HUES6 (cell line): ENCODE measurements around the gene SLC6A12.

Source experiments
- H3K27ac ChIP-seq: 2 replicates; pipeline ENCODE4 v1.7.0; 2013; ENCODE audit warnings: low read depth, mild to moderate bottlenecking, low read length, inconsistent platforms
- H3K27me3 ChIP-seq: 2 replicates; pipeline ENCODE4 v1.6.1; 2013; ENCODE audit warnings: low read length; ENCODE audit not compliant: control insufficient read depth, insufficient read depth
- H3K36me3 ChIP-seq: 2 replicates; pipeline ENCODE4 v1.6.1; 2013; ENCODE audit warnings: low read length; ENCODE audit not compliant: control insufficient read depth, insufficient read depth
- H3K4me1 ChIP-seq: 2 replicates; pipeline ENCODE4 v1.6.1; 2013; ENCODE audit warnings: low read length; ENCODE audit not compliant: control insufficient read depth, insufficient read depth
- H3K4me3 ChIP-seq: 2 replicates; pipeline ENCODE4 v1.5.1; 2013; ENCODE audit warnings: low read depth, low read length
- H3K9ac ChIP-seq: one replicate; pipeline ENCODE4 v1.6.1; 2013; ENCODE audit warnings: mild to moderate bottlenecking, low read length
- H3K9me3 ChIP-seq: 2 replicates; pipeline ENCODE4 v1.6.1; 2013; ENCODE audit warnings: low read depth, low read length; ENCODE audit not compliant: control insufficient read depth, insufficient read depth

The SLC6A12 gene

GRCh38 chr12:206746-207440 is 7.1 kb downstream of the SLC6A12 start:
- H3K4me3 ChIP-seq: no peak overlapping the region
- peaks cover 100% of the 10 kb centered on the region for H3K27me3 ChIP-seq
- H3K27ac ChIP-seq: no peak overlapping the region
- no peak overlapping the region for H3K9ac ChIP-seq
- H3K9me3 ChIP-seq: no peaks in the 10 kb centered on the region
- H3K4me1 ChIP-seq: peaks cover 13% of the 10 kb centered on the region
- no peaks in the 10 kb centered on the region for H3K36me3 ChIP-seq

GRCh38 chr12:205026-205425 is 8.9 kb downstream of the SLC6A12 start:
- Histone ChIP-seq H3K4me1 (peaks cover 11% of the 10 kb centered on the region), H3K4me3 (no peak overlapping the region), H3K9ac (no peak overlapping the region), H3K27me3 (peaks cover 98% of the 10 kb centered on the region), H3K27ac (no peak overlapping the region), H3K9me3 (no peaks in the 10 kb centered on the region), H3K36me3 (no peaks in the 10 kb centered on the region)

GRCh38 chr12:204261-204678 is 9.7 kb downstream of the SLC6A12 start:
- H3K9ac ChIP-seq: no peak overlapping the region
- H3K4me1 ChIP-seq: peaks cover 16% of the 10 kb centered on the region
- H3K36me3 ChIP-seq: no peaks in the 10 kb centered on the region
- no peaks in the 10 kb centered on the region for H3K9me3 ChIP-seq
- H3K4me3 ChIP-seq: peak overlapping the region; percentile 71
- peaks cover 97% of the 10 kb centered on the region for H3K27me3 ChIP-seq
- H3K27ac ChIP-seq: no peak overlapping the region

- no peaks in the 10 kb centered on the region for H3K9me3 ChIP-seq
- peak overlapping the region; percentile 71 for H3K4me3 ChIP-seq
- no peaks in the 10 kb centered on the region for H3K36me3 ChIP-seq
- peak overlapping the region; percentile 12 for H3K9ac ChIP-seq
- peaks cover 97% of the 10 kb centered on the region for H3K27me3 ChIP-seq
- H3K4me1 ChIP-seq: peaks cover 18% of the 10 kb centered on the region
- H3K27ac ChIP-seq: no peak overlapping the region
Observed at GRCh38 chr12:203462-204260, 10.3 kb downstream of the SLC6A12 start.

GRCh38 chr12:203074-203461 is 10.9 kb downstream of the SLC6A12 start:
- Histone ChIP-seq H3K27ac (no peak overlapping the region), H3K4me3 (peak overlapping the region; percentile 71), H3K9me3 (no peaks in the 10 kb centered on the region), H3K27me3 (peaks cover 93% of the 10 kb centered on the region), H3K36me3 (no peaks in the 10 kb centered on the region), H3K4me1 (peaks cover 18% of the 10 kb centered on the region), H3K9ac (no peak overlapping the region)

GRCh38 chr12:202081-202731 is 11.8 kb downstream of the SLC6A12 start:
- Histone ChIP-seq H3K36me3 (no peaks in the 10 kb centered on the region), H3K4me3 (0 out of 2 replicates have a peak overlapping the region, but pooled peaks have one; percentile 2), H3K27me3 (peaks cover 84% of the 10 kb centered on the region), H3K27ac (no peak overlapping the region), H3K4me1 (peaks cover 18% of the 10 kb centered on the region), H3K9ac (no peak overlapping the region), H3K9me3 (no peaks in the 10 kb centered on the region)

GRCh38 chr12:201361-201760 is 12.6 kb downstream of the SLC6A12 start:
- Histone ChIP-seq H3K4me1 (peaks cover 18% of the 10 kb centered on the region), H3K9ac (no peak overlapping the region), H3K9me3 (no peaks in the 10 kb centered on the region), H3K27me3 (peaks cover 76% of the 10 kb centered on the region), H3K27ac (no peak overlapping the region), H3K4me3 (no peak overlapping the region), H3K36me3 (no peaks in the 10 kb centered on the region)

- Histone ChIP-seq H3K9me3 (no peaks in the 10 kb centered on the region), H3K9ac (no peak overlapping the region), H3K36me3 (no peaks in the 10 kb centered on the region), H3K27me3 (peaks cover 67% of the 10 kb centered on the region), H3K4me1 (peaks cover 14% of the 10 kb centered on the region), H3K4me3 (no peak overlapping the region), H3K27ac (no peak overlapping the region)
Observed at GRCh38 chr12:198705-199104, 15.3 kb downstream of the SLC6A12 start.

- H3K27ac ChIP-seq: no peak overlapping the region
- no peaks in the 10 kb centered on the region for H3K36me3 ChIP-seq
- no peak overlapping the region for H3K9ac ChIP-seq
- H3K4me3 ChIP-seq: no peak overlapping the region
- peaks cover 65% of the 10 kb centered on the region for H3K27me3 ChIP-seq
- peaks cover 14% of the 10 kb centered on the region for H3K4me1 ChIP-seq
- no peaks in the 10 kb centered on the region for H3K9me3 ChIP-seq
Observed at GRCh38 chr12:197911-198695, 15.9 kb downstream of the SLC6A12 start.

GRCh38 chr12:197347-197746 is 16.6 kb downstream of the SLC6A12 start:
- Histone ChIP-seq H3K4me3 (no peak overlapping the region), H3K27me3 (peaks cover 65% of the 10 kb centered on the region), H3K4me1 (peaks cover 12% of the 10 kb centered on the region), H3K27ac (no peak overlapping the region), H3K36me3 (no peaks in the 10 kb centered on the region), H3K9ac (no peak overlapping the region), H3K9me3 (no peaks in the 10 kb centered on the region)
